GM12801 (cell line): ENCODE measurements around the gene NIBAN1.

Experiments
- CTCF ChIP-seq: IDR thresholded peaks from one replicate; pipeline ENCODE4 v1.5.1; 2011; ENCODE audit warnings: control low read depth; ENCODE audit not compliant: insufficient read length; ENCODE audit errors: extremely low read depth

The NIBAN1 gene

GRCh38 chr1:184947497-184948256 is 26.6 kb downstream of the NIBAN1 start:
- no peak for TF ChIP-seq CTCF

DNA sequence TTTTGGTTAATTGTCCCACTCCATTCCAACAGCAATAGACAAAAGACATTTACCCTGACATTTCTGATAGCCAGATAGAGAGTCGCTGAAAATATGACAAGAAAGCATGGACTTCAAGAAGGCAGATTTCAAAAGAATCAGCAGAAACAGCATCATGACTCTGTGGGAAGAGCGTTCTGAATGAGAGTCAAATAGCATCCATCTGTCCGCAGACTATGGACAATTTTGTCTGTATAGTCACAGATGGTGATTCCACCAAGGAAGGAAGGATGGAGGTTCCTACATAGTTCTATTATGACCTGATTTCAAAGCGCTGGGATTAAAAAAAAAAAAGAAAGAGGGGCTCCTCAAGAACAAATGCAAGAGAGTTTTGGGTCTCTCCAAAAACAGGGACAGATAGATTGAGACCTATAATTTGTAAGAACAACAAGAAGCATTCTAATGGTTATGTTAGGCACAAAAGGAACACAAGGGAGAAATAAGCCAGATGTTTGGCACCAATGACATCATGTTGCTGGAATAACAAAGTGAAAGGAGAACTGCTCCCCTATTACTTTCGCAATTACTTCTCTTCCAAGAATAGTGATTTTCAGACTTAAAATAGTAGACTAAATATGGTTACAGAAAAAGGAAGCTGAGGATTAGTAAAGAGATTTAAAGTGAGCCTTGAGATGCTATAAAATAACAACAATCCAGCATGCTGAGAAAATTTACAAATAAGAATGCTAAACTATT is 28.5 kb downstream of the NIBAN1 start:
- no peak for TF ChIP-seq CTCF

DNA sequence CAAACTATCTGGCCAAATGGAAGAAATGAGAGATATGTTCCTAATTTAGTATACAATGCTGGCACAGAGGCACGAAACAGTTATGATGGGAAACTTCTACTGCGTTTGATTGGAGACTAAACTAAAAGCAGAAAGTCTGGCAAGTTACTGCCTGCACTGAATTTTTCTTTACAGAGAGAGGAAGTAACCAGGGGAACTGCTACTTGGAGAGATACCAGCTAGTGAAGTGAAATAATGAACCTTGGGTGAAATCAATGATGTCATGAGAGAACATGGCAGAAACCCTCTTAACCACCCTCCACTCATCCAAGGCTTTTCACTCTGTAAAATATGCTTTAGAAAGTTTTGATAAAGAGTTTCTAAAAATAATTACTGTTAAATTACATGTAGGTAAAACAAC is 29.3 kb downstream of the NIBAN1 start:
- TF ChIP-seq CTCF, result no peak

GRCh38 chr1:184943998-184944397 is 30.3 kb downstream of the NIBAN1 start:
- no peak for TF ChIP-seq CTCF

DNA sequence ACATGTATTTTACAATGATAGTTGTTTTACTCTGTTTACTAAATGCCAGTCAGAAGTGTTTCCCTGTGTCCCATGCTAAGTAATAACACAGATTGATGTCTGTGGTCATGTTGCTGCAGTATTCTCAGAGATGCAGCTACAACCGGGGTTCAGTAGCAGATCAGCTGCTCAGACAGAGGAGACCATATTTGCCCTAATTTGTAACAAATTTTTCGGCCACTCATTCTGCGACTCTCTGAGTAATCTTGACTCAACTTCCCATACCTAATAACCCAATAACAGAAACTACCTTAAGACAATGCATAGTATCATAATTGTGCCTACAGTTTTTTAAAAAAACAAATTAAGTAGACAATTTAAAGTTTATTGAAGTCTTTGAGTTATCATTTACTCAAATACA is 32.6 kb downstream of the NIBAN1 start:
- TF ChIP-seq CTCF, result no peak

DNA sequence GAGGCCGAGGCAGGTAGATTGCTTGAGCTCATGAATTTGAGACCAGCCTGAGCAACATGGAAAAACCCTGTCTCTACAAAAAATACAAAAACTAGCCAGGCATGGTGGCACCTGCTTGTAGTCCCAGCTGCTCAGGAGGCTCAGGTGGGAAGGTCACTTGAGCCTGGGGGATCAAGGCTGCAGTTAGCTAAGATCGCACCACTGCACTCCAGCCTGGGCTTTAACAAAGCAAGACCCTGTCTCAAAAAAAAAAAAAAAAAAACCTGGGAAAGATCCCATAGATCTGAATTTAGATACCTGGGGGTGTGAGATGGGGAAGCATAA is 32.9 kb downstream of the NIBAN1 start:
- no peak for TF ChIP-seq CTCF

GRCh38 chr1:184940694-184941409 is 33.5 kb downstream of the NIBAN1 start:
- no peak for TF ChIP-seq CTCF
